HG03108 (cell line): ENCODE data around the gene ANO9.
A peak's percentile ranks its signal among the peaks of the same experiment; 100 is the strongest.
"Not testable (repeated sequence)": the region's sequence is repeated elsewhere in the genome, so short reads cannot be mapped to it uniquely, and the experiment has no call there.

Source experiments
- ATAC-seq: cut with Tn5 transposase; IDR thresholded peaks from one replicate; pipeline ENCODE4 v1.9.1; 2021; ENCODE audit warnings: moderate library complexity; ENCODE audit not compliant: unreplicated experiment

Gene ANO9

DNA sequence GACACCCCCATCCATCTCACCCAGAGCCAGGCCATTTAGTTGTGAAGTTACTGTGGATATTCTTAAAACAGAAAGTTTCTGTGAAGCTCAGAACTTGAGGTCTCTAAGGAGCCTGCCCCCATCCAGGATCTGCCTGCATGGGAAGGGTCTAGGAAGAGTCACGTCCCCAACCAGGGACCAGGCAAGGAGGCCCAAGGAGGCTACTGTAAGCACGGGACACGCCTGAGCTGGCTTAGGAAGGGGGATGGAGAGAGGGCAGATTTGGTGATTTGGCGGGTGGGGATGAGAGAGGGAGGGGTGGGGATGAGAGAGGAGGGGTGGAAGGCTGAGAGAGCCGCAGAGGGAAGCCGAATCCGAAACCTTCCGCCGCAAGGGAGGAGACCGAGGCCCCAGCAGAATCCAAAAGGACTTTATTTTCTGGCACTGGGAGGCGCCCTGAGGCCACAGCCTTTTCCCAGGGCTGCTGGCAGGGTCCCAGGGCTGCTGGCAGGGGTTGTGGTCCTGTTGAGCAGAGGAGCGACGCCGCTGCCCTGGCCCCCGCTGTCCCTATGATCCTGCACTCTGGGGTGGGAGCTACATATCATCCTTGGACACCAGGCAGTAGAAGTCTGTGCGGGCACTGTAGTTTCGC is 36.4 kb downstream of the ANO9 start:
- ATAC-seq: no peak

DNA sequence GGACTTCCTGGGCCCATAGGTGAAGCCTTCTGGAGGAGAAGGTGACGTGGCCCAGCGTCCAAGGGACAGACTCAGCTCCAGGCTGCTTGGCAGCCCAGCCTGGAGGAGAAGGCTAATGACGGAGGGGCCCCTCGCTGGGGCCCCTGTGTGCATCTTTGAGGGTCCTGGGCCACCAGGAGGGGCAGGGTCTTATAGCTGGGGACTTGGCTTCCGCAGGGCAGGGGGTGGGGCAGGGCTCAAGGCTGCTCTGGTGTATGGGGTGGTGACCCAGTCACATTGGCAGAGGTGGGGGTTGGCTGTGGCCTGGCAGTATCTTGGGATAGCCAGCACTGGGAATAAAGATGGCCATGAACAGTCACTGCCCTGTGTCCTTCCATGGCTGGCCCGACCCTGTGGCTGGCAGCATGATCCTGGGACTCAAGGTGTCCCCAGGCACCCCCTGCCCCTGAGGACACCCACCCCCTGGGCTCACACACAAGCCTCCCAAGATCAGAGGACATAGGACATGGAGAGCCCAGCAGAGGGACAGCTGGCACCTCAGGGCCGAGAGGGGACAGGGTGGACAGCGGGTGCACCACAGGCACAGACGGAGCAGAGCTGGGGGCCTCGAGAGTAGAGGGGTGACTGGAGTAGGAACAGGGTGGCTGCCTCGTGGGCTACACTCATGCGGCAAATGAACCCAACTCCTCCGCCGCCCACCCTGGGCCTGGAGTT is 37.1 kb downstream of the ANO9 start:
- no peak for ATAC-seq

DNA sequence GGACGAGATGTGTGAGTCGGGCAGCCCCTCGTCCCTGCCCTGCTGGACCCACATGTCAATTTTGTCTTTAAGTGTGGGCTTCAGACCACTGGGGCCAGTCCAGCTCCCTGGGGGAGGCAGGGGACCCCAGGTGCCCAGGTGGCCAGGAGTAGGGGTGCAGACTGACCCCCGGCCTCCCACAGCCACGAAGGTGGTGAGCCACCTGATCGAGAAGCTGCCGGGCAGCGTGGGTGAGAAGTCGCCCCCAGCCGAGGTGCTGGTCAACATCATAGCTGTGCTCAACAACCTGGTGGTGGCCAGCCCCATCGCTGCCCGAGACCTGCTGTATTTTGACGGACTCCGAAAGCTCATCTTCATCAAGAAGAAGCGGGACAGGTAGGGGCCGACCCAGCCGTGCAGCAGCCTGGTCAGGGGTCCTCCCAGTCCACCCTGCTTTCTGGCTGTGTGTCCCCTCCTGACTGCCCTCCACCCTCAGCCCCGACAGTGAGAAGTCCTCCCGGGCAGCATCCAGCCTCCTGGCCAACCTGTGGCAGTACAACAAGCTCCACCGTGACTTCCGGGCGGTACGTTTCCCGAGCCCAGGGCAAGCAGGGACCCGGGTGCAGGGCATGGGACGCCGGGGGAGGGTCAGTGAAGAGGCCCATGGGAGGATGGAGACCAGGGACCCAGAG is 37.9 kb downstream of the ANO9 start:
- ATAC-seq: no peak

DNA sequence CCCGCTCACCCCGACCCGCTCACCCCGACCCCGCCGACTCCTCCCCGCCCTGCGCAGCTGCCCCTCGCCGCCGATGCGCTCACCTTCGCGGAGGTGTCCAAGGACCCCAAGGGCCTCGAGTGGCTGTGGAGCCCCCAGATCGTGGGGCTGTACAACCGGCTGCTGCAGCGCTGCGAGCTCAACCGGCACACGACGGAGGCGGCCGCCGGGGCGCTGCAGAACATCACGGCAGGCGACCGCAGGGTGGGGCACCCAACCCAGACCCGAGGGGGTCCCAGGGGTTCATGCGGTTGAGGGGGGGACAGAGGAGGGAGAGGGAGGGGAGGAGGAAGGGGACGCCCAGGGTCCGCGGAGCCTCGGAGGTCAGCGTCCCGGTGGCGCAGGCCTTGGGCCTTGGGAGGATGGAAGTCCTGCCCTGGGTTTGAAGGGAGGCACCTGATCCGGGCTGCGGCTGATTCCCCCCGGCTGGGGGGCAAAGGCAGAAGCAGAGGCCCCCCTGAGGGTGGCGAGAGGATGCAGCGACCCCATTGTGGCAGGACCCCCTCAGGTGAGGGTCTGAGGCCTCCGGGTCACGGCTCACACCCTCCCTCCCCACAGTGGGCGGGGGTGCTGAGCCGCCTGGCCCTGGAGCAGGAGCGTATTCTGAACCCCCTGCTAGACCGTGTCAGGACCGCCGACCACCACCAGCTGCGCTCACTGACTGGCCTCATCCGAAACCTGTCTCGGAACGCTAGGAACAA is 38.6 kb downstream of the ANO9 start:
- no peak for ATAC-seq

DNA sequence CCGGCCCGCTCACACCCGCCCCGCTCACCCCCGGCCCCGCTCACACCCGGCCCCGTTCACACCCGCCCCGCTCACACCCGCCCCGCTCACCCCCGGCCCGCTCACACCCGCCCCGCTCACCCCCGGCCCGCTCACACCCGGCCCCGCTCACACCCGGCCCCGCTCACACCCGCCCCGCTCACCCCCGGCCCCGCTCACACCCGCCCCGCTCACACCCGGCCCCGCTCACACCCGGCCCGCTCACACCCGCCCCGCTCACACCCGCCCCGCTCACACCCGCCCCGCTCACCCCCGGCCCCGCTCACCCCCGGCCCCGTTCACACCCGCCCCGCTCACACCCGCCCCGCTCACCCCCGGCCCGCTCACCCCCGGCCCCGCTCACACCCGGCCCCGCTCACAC is 40.6 kb downstream of the ANO9 start:
- not testable (repeated sequence) for ATAC-seq

DNA sequence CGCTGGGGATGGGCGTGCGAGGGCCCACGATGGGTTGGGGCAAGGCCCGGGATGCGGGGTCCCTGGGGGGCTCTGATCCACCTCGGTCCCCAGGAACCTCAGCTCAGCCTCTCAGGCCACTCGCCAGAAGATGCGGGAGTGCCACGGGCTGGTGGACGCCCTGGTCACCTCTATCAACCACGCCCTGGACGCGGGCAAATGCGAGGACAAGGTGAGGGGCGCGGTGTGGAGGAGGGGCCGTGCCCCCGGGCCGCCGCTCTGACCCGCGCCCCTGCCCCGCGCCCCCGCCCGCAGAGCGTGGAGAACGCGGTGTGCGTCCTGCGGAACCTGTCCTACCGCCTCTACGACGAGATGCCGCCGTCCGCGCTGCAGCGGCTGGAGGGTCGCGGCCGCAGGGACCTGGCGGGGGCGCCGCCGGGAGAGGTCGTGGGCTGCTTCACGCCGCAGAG is 41.5 kb downstream of the ANO9 start:
- no peak for ATAC-seq

DNA sequence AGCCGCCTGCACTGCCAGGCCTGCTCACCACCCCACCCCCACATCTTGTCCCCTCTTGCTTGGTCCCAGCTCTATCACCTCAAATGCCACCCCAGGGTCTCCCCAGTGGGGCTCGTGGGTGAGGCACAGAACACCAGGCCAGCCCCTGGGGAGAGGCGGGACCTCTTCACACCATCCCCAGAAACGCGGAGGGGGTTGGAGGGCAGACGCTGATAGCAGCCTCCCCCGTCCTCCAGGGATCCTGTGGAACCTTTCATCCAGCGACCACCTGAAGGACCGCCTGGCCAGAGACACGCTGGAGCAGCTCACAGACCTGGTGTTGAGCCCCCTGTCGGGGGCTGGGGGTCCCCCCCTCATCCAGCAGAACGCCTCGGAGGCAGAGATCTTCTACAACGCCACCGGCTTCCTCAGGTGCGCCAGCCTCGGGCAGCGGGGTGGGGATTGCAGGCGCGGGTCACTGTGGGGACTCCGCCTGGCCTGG is 42.0 kb downstream of the ANO9 start:
- ATAC-seq: no peak

DNA sequence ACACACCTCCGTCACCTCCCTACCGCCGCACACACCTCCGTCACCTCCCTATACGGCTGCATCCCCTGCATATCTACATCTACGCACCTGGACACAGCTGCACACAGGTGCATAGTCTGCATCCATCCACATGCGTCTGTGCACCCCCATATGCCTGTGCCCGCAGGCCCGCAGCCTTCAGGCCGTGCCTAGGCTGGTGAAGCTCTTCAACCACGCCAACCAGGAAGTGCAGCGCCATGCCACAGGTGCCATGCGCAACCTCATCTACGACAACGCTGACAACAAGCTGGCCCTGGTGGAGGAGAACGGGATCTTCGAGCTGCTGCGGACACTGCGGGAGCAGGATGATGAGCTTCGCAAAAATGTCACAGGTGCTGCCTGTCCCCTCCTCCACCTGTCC is 43.0 kb downstream of the ANO9 start:
- no peak for ATAC-seq

DNA sequence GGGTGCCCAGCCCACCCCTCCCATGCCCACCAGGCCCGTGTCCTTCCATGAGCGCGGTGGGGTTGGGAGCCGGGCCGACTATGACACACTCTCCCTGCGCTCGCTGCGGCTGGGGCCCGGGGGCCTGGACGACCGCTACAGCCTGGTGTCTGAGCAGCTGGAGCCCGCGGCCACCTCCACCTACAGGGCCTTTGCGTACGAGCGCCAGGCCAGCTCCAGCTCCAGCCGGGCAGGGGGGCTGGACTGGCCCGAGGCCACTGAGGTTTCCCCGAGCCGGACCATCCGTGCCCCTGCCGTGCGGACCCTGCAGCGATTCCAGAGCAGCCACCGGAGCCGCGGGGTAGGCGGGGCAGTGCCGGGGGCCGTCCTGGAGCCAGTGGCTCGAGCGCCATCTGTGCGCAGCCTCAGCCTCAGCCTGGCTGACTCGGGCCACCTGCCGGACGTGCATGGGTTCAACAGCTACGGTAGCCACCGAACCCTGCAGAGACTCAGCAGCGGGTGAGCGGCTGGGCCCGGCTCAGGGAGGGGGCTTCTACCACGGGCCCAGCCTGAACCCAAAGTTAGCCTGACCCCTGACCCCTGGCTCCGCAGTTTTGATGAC is 44.8 kb downstream of the ANO9 start:
- peak; percentile 86 for ATAC-seq

DNA sequence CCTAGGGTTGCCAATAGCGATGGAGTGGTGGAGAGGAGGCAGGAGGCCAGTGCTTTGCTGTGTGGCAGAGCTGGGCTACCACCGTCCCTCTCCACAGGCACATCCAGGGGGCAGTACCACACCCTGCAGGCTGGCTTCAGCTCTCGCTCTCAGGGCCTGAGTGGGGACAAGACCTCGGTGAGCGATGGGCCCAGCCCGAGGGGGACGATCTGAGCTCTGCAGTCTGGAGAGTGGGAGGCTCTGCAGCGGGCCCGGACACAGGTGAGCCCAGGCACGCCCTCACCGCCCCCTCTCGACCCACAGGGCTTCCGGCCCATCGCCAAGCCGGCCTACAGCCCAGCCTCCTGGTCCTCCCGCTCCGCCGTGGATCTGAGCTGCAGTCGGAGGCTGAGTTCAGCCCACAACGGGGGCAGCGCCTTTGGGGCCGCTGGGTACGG is 45.3 kb downstream of the ANO9 start:
- ATAC-seq: peak; percentile 26

DNA sequence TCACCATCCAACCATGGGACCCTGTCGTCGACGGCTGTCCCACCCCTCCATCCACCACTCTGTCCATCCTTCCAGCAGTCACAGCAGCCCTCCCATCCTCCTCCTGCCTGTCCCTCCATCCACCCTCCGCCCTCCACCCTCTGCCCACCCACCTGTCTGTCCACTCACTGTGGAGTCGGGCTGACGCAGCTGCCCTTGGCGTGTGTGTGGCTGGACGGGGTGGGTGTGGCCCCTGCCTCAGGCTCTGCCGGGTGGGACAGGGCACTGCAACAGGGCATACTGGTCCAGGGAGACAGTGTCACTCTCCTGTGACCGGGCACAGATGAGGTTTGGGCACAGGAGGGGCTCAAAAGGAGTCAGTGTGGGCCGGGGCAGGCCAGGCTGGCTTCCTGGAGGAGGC is 45.9 kb downstream of the ANO9 start:
- no peak for ATAC-seq

DNA sequence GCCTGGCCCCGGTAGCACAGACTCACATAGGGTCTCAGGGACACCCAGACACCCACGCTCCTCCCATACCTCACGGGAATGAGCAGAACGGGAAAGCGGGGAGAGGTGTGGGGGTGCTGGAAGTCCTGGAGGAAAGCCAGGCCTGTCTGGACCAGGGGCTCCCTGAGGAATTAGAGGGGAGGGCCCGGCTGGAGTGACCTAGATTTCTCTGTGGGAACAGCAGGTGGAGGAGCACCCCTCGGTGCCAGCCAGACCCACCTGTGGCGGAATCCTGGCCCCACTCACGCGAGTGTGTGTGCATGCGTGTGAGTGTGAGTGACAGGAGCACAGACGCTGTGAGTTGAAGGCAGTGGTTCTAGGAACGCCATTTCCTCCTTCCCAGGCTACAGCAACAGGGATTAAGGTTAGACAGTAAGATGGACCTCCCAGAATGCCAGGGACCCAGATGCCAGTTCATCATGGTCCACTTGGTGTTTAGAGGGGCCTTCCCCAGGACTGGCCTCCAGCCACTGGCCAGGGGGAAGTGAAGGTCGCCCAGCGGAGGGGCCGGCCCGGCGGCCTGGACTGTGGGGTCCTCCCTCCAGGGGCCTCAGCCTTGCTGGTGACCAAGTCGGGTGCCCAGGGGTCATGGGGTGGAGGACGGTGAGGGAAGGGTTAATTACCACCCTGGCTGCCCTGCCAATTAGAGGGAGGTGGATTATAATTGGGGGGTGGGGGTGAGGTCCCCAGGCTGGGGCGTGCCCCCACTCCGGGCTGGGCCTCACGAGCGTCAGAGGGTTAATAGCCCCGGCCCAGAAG is 46.8 kb downstream of the ANO9 start:
- ATAC-seq: no peak

DNA sequence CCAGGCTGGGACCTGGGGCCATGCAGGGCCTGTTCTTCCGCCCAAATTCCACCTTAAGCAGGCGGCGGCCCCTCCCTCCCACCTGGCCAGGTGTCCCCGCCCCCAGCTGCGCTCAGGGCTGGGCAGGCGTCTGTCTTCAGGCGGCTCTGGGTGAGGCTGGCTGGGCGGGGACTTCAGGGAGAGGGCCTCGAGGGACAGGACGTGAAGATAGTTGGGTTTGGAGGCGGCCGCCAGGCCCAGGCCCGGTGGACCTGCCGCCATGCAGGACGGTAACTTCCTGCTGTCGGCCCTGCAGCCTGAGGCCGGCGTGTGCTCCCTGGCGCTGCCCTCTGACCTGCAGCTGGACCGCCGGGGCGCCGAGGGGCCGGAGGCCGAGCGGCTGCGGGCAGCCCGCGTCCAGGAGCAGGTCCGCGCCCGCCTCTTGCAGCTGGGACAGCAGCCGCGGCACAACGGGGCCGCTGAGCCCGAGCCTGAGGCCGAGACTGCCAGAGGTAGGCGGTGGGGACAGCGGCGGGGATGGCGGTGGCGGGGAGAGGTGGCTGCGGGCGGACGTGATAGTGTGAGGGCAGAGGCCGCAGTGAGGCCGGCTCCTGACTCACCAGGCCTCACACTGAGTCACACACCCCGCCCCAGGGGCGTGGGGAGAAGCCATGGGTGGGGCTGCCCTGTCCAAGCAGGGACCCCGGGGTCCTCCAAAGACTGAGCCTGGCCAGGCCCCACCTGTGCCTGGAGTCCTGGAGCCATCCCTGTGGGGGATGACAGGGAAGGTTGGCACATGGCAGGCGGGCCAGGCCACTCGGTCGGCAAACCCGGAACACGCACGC is 47.6 kb downstream of the ANO9 start, which contains the start of gene PKP3:
TSS of gene PKP3 (plus strand) at position 176 of the 824 bp plus-strand sequence. CDS start at position 260, 84 bp downstream.
- no peak for ATAC-seq

DNA sequence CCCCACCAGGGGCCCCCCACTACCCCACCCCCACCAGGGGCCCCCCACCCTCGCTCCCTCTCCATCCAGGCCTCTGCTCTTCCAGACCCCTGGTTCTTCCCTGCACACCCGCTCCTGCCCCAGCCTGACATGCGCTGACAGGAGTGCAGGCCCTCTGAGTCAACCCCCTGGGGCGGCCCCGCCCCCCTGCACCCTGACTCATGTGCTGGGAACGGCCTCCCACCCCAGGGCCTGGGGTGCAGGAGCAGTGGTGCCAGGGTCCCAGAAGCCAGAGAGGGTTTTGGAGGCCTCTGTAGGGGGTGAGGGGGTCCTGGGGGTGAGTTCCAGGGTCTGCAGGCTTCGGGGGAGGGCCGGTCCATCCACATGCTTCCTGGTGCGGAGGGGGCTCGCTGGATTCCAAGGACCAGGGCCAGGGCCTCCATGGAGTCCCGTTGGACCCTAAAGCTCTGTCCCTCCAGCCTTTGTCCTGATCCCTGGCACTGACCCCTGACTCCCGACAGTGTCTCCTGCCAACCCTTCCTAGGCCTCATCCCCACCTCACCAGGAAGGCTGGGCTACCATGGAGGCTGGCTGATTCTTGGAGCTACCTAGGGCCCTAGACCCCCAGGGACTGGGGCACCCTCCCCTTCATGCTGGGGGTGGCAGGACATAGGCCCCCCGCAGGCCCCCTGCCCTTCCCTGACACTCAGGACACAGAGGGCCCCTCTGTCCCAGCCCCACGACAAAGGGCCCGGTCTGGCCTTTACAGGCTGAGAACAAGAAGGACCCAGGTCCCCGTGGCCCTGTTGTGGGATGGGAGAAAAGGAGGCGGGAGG is 48.4 kb downstream of the ANO9 start:
- no peak for ATAC-seq

DNA sequence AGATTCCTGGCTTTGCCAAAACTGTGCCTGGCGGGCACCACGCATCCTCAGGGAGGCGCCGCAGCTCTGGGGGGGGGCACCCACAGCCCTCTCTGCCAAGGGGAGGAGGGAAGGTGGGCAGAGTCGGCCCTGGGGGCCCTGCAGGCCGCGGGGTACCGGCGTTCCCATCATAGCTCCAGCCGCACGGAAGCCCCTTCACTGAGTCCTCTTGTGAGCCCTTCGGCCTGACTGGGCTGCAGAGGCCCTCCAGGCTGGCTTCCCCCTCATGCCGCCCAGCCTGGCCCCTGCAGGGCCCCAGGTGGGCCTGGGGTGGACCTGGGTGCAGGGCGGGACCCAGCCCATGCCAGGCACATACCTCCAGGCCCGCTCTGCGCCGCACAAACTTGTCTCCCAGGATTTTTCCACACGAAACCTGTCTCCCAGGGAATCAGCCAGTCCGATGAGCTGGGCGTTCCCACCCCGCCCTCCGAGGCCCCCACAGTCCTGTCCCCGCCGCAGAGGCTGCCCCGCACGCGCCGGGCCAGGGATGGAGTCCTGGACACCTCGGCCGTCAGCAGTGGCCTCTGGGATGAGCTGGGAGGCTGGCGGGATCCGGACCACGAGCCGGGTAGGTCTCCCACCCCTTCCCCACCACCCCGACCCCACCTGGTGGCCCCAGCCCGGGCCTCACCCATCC is 49.6 kb downstream of the ANO9 start:
- no peak for ATAC-seq

DNA sequence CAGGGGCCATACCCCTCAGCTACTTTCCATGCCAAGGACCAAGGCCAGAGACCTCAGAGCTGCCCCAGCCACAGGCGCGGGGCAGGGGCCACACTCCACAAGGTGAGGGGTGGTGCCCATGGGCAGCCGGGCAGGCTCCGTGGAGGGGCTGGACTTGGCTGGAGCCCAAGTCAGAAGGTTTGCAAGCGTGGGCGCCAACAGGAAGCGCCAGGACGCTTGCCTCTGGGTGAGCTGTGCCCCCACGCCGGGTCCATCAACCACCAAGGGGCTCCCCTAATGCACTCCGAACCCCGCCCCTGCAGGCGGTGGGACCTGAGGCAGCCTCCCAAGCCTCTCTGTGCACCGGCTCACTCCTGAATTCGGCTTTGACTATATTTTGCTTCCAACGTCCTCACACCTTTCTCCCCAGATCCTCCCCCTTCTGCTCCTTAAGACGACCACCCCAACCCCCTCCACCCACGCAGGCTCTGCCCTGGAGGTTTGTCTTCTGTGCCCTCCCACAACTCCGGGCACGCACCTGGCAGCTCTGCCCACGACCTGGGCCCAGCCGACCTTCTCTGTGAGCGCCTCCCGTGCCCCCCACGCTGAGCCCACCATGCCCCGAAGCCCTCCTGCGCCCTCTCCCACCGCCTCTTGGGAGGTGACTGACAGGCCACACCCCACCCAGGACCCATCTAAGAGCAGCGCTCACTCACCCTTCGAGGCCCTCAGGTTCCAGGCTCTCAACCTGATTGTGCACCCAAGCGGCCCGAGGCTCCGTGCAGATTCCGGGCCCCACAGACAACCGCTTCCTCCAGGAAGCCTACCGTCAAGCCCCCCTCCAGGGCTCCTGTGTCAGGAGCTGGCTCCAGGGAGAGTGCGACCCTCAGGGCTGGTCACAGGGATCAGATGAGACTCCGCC is 50.4 kb downstream of the ANO9 start:
- no peak for ATAC-seq

DNA sequence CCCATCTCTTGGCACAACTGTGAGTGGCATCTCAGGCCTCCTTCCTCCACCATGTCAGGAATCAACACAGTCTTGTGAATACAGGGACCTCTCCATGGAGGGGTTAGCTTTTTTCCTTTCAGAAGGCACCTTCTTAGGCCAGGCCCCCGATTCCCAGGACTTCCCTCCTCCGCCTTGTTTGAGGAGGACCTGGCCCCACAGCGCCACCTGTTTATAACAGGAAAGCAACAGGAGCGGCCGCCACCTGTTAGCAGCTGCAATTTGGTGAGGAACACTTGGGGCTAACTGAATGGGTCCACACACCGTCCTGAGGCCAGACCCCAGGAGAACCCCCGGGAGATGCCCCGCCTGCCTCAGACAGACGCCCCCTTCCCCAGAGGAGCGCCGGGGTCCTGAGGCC is 51.6 kb downstream of the ANO9 start:
- ATAC-seq: no peak
